ENCODE data around the gene PTEN.

GRCh38 chr10:87966459-87966858, 103.0 kb downstream of the PTEN start:
- TF ChIP-seq, protein P1, sequence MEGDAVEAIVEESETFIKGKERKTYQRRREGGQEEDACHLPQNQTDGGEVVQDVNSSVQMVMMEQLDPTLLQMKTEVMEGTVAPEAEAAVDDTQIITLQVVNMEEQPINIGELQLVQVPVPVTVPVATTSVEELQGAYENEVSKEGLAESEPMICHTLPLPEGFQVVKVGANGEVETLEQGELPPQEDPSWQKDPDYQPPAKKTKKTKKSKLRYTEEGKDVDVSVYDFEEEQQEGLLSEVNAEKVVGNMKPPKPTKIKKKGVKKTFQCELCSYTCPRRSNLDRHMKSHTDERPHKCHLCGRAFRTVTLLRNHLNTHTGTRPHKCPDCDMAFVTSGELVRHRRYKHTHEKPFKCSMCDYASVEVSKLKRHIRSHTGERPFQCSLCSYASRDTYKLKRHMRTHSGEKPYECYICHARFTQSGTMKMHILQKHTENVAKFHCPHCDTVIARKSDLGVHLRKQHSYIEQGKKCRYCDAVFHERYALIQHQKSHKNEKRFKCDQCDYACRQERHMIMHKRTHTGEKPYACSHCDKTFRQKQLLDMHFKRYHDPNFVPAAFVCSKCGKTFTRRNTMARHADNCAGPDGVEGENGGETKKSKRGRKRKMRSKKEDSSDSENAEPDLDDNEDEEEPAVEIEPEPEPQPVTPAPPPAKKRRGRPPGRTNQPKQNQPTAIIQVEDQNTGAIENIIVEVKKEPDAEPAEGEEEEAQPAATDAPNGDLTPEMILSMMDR (IDR thresholded peaks at IDR 0.05 in 2 of 3, conservative IDR thresholded peaks at IDR 0.05 in 1 of 3; ENCODE audit: insufficient read depth in 2 of 3, low read depth in 1 of 3, low read length in 3 of 3), result no peak
- TF ChIP-seq ZBTB7A (IDR thresholded peaks at IDR 0.05; ENCODE audit: borderline replicate concordance, control insufficient read depth, low read depth, low read length) (no peak), TCF7L2 (IDR thresholded peaks at IDR 0.05; ENCODE audit: low read depth, low read length) (no peak), PHF20 (IDR thresholded peaks at IDR 0.05; ENCODE audit: partially characterized antibody) (no peak), ZNF3 (CRISPR knock-in tag; IDR thresholded peaks at IDR 0.05) (no peak)
- TF ChIP-seq, protein P2, sequence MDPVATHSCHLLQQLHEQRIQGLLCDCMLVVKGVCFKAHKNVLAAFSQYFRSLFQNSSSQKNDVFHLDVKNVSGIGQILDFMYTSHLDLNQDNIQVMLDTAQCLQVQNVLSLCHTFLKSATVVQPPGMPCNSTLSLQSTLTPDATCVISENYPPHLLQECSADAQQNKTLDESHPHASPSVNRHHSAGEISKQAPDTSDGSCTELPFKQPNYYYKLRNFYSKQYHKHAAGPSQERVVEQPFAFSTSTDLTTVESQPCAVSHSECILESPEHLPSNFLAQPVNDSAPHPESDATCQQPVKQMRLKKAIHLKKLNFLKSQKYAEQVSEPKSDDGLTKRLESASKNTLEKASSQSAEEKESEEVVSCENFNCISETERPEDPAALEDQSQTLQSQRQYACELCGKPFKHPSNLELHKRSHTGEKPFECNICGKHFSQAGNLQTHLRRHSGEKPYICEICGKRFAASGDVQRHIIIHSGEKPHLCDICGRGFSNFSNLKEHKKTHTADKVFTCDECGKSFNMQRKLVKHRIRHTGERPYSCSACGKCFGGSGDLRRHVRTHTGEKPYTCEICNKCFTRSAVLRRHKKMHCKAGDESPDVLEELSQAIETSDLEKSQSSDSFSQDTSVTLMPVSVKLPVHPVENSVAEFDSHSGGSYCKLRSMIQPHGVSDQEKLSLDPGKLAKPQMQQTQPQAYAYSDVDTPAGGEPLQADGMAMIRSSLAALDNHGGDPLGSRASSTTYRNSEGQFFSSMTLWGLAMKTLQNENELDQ (CRISPR knock-in tag; IDR thresholded peaks at IDR 0.05; ENCODE audit: borderline replicate concordance), result no peak

All from K562 (cell line).